HepG2 (cell line): ENCODE results near the gene CFAP61. TPM values are rescaled to one million over a fixed set of nuclear protein-coding genes. Genes with fewer than 3 reads are reported as not detected.

Experiments
- ZBTB40 ChIP-seq, 2 experiments: fragments of 450-650 bp in 1 of 2; sonication (generic) in 1 of 2; formaldehyde crosslinking in 1 of 2; IDR thresholded peaks; 2 replicates each; pipeline versions ENCODE4 v1.6.1 to v1.8.0; 2016 to 2022; ENCODE audit warnings: antibody characterized with exemption in 1 of 2, mild to moderate bottlenecking in 1 of 2, missing genetic modification reagents in 1 of 2
- ZFP90 ChIP-seq: sonication (generic); formaldehyde crosslinking; IDR thresholded peaks from 2 replicates; pipeline ENCODE4 v1.8.0; 2022; ENCODE audit warnings: missing genetic modification reagents, mild to moderate bottlenecking, inconsistent platforms, borderline replicate concordance
- polyA plus RNA-seq, 8 experiments: library from polyadenylated mRNA; depleted of rRNA in 3 of 8; stranded (reverse) in 7 of 8; unstranded in 1 of 8; fragments of >200 nt; fragmentation: Illumina TruSeq in 4 of 8; extraction: Trizol in 4 of 8; gene quantifications; 2 replicates each; pipeline versions ENCODE4 v1.2.1 to v1.2.3, GENCODE V29; 2011 to 2016; ENCODE audit warnings: low read depth in 4 of 8, missing spikeins in 1 of 8, mixed read lengths in 1 of 8; ENCODE audit not compliant: insufficient read depth in 1 of 8
- total RNA-seq, 5 experiments: library from RNA; depleted of rRNA; stranded (reverse); fragments of >200 nt; fragmentation: Illumina TruSeq; extraction: Trizol; gene quantifications; 2 replicates each; pipeline ENCODE4 v1.2.3, GENCODE V29; 2016; ENCODE audit warnings: low read depth in 1 of 5

Gene CFAP61
- total and polyA plus RNA-seq, 2 of the 13 experiments (the other 11 are each of a cell fraction or from before 2014, with no cell fraction given), result 0.27 TPM; not detected in 1

- no peak for TF ChIP-seq ZBTB40 (IDR thresholded peaks at IDR 0.05)
- no peak for TF ChIP-seq ZBTB40 (CRISPR knock-in tag; IDR thresholded peaks at IDR 0.05)
- no peak for TF ChIP-seq ZFP90 (CRISPR knock-in tag)
Observed at GRCh38 chr20:20174089-20174835, 121.9 kb downstream of the CFAP61 start (continued).
